Osteoblast (primary cell): ENCODE measurements around the gene KCNIP3. TPM values are rescaled to one million over a fixed set of nuclear protein-coding genes. Genes with fewer than 3 reads are reported as not detected.

Experiments
- DNase-seq: peaks from one replicate; pipeline ENCODE4 v3.0.0; 2011; ENCODE audit warnings: low spot score, mixed read lengths; ENCODE audit not compliant: insufficient read length; ENCODE audit errors: missing footprints
- H2AFZ ChIP-seq: 2 replicates; pipeline ENCODE4 v1.6.0; 2011; ENCODE audit warnings: mild to moderate bottlenecking, low read length
- H3K27ac ChIP-seq: 2 replicates; pipeline ENCODE4 v1.5.1; 2011; ENCODE audit warnings: mild to moderate bottlenecking, low read depth, low read length, moderate library complexity
- H3K27me3 ChIP-seq: 2 replicates; pipeline ENCODE4 v1.6.0; 2012; ENCODE audit warnings: mild to moderate bottlenecking, control low read depth, inconsistent platforms, low read length, moderate library complexity; ENCODE audit not compliant: insufficient read depth
- H3K36me3 ChIP-seq: 2 replicates; pipeline ENCODE4 v1.5.1; 2011; ENCODE audit warnings: mild to moderate bottlenecking, low read length, control low read depth, moderate library complexity; ENCODE audit not compliant: insufficient read depth
- H3K4me1 ChIP-seq: 2 replicates; pipeline ENCODE4 v1.5.1; 2011; ENCODE audit warnings: mild to moderate bottlenecking, low read length, control low read depth, moderate library complexity; ENCODE audit not compliant: insufficient read depth
- H3K4me2 ChIP-seq: 2 replicates; pipeline ENCODE4 v1.6.0; 2011; ENCODE audit warnings: mild to moderate bottlenecking, low read length; ENCODE audit not compliant: insufficient read depth
- H3K4me3 ChIP-seq: fragments of 200-600 bp; sonication (generic); 3 replicates; pipeline ENCODE4 v1.5.1; 2012; ENCODE audit warnings: mild to moderate bottlenecking, low read length, inconsistent platforms; ENCODE audit not compliant: insufficient read depth
- H3K79me2 ChIP-seq: 2 replicates; pipeline ENCODE4 v1.6.0; 2012; ENCODE audit warnings: mild to moderate bottlenecking, low read length, control low read depth, inconsistent platforms; ENCODE audit not compliant: insufficient read depth
- H3K9me3 ChIP-seq: 2 replicates; pipeline ENCODE4 v1.5.1; 2011; ENCODE audit warnings: low read depth, low read length, control low read depth
- H4K20me1 ChIP-seq: 2 replicates; pipeline ENCODE4 v1.6.0; 2012; ENCODE audit warnings: mild to moderate bottlenecking, low read length, control low read depth; ENCODE audit not compliant: insufficient read depth
- total RNA-seq: library from RNA; depleted of rRNA; stranded (reverse); fragments of >200 nt; gene quantifications from 2 replicates; pipeline ENCODE4 v1.2.3, GENCODE V29; 2012
- TF ChIP-seq, protein P1 (sequence below): IDR thresholded peaks from 2 replicates; pipeline ENCODE4 v1.5.1; 2011; ENCODE audit warnings: mild to moderate bottlenecking, low read depth, low read length, moderate library complexity; ENCODE audit errors: extremely low read depth

KCNIP3 gene
- total RNA-seq, 1 donor, result under 0.01 TPM

- H3K79me2 ChIP-seq, result no peaks in the 10 kb centered on the region
- no peak for DNase-seq
Measured at GRCh38 chr2:95262896-95263542, 34.1 kb upstream of the KCNIP3 start.

GRCh38 chr2:95264624-95265023, 32.5 kb upstream of the KCNIP3 start:
- H4K20me1 ChIP-seq, result no peaks in the 10 kb centered on the region
- H3K4me2 ChIP-seq, result no peak overlapping the region
- no peak overlapping the region for H3K4me3 ChIP-seq
- no peaks in the 10 kb centered on the region for H3K36me3 ChIP-seq
- H3K27ac ChIP-seq, result no peak overlapping the region
- no peaks in the 10 kb centered on the region for H3K9me3 ChIP-seq
- no peak for DNase-seq
- TF ChIP-seq, protein P1, sequence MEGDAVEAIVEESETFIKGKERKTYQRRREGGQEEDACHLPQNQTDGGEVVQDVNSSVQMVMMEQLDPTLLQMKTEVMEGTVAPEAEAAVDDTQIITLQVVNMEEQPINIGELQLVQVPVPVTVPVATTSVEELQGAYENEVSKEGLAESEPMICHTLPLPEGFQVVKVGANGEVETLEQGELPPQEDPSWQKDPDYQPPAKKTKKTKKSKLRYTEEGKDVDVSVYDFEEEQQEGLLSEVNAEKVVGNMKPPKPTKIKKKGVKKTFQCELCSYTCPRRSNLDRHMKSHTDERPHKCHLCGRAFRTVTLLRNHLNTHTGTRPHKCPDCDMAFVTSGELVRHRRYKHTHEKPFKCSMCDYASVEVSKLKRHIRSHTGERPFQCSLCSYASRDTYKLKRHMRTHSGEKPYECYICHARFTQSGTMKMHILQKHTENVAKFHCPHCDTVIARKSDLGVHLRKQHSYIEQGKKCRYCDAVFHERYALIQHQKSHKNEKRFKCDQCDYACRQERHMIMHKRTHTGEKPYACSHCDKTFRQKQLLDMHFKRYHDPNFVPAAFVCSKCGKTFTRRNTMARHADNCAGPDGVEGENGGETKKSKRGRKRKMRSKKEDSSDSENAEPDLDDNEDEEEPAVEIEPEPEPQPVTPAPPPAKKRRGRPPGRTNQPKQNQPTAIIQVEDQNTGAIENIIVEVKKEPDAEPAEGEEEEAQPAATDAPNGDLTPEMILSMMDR, result no peak
- H2AFZ ChIP-seq, result no peak overlapping the region
- no peaks in the 10 kb centered on the region for H3K4me1 ChIP-seq
- no peaks in the 10 kb centered on the region for H3K79me2 ChIP-seq
- peaks cover 7% of the 10 kb centered on the region for H3K27me3 ChIP-seq

More at GRCh38 chr2:95262896-95263542, 34.1 kb upstream of the KCNIP3 start:
- H3K4me1 ChIP-seq, result no peaks in the 10 kb centered on the region
- no peak overlapping the region for H3K27ac ChIP-seq
- TF ChIP-seq, protein P1, result no peak
- no peaks in the 10 kb centered on the region for H4K20me1 ChIP-seq
- no peaks in the 10 kb centered on the region for H3K36me3 ChIP-seq
- H3K4me3 ChIP-seq, result no peak overlapping the region
- no peak overlapping the region for H2AFZ ChIP-seq
- H3K27me3 ChIP-seq, result peaks cover 13% of the 10 kb centered on the region
- no peaks in the 10 kb centered on the region for H3K9me3 ChIP-seq
- H3K4me2 ChIP-seq, result no peak overlapping the region

DNA sequence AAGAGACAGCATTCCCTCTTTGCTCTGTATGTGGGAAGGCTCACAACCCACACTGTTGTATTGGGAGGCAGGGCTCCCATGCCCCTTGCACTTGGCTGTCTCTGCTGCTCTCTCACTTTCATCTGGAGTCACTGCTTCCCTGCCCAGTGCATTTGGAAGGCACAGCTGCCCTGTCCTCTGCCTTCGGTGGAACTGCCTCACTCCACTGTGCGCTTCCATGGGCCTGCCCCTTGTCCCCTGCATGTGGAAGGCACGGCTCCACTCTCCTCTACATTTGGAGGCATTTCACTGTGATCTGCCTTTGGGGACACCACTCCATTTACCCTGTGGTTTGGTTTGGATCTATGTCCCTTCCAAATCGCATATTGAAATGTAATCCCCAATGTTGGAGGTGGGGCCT, 32.0 kb upstream of the KCNIP3 start:
- H2AFZ ChIP-seq, result no peak overlapping the region
- H3K4me3 ChIP-seq, result no peak overlapping the region
- no peak overlapping the region for H3K27ac ChIP-seq
- H3K27me3 ChIP-seq, result peaks cover 7% of the 10 kb centered on the region
- TF ChIP-seq, protein P1, result no peak
- H3K36me3 ChIP-seq, result no peaks in the 10 kb centered on the region
- H3K79me2 ChIP-seq, result no peaks in the 10 kb centered on the region
- DNase-seq, result no peak
- H4K20me1 ChIP-seq, result no peaks in the 10 kb centered on the region
- no peak overlapping the region for H3K4me2 ChIP-seq
- no peaks in the 10 kb centered on the region for H3K4me1 ChIP-seq
- no peaks in the 10 kb centered on the region for H3K9me3 ChIP-seq

DNA sequence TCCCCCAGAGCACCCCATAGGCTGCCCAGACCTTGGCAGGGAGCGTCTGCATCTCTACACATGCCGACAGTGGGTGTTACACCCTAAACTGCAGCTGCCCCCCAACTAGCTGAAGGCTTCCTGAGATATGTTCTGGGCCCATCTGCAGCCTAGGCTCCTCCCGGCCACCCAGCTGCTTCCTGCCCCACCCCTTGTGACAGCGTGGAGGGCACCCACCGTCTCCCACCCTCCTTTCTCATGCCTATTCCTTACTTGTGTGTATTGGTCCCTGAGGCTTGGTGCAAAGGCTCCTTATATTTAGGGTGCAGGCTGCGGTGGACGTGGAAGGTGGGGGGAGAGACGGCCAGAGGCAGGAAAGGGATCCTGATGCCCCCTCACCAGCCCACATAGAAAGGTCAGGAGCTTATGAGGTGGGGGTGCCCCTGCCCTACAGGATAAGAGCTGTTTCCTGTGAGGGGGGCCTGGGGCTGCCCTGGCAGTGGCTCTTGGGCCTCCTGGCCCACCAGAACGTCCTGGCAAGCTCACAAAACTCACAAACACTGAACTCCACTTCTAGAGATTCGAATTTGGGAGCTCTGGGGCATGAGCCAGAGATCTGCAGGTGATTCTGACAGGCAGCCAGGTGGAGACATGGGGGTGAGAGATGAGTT, 30.2 kb upstream of the KCNIP3 start:
- Histone ChIP-seq H4K20me1 (no peaks in the 10 kb centered on the region), H3K4me1 (no peaks in the 10 kb centered on the region), H2AFZ (no peak overlapping the region), H3K4me3 (no peak overlapping the region), H3K27ac (no peak overlapping the region), H3K27me3 (peaks cover 7% of the 10 kb centered on the region), H3K9me3 (no peaks in the 10 kb centered on the region), H3K4me2 (no peak overlapping the region), H3K79me2 (no peaks in the 10 kb centered on the region), H3K36me3 (no peaks in the 10 kb centered on the region)
- TF ChIP-seq, protein P1, result no peak
- DNase-seq, result peak; percentile 11
